ENCODE data around the gene INSYN2A. TPM values are rescaled to one million over a fixed set of nuclear protein-coding genes. Genes with fewer than 3 reads are reported as not detected.

INSYN2A gene
- total and polyA plus RNA-seq, 10 of the 15 experiments (the other 5 are each of a cell fraction or from before 2014, with no cell fraction given): not detected

GRCh38 chr10:127207081-127207480 is 10.7 kb upstream of the INSYN2A start (continued):
- TF ChIP-seq ZNF592 (IDR thresholded peaks at IDR 0.05) (no peak), RFX5 (IDR thresholded peaks at IDR 0.05; ENCODE audit: low read depth, low read length) (no peak)

GRCh38 chr10:127203067-127203466 is 6.7 kb upstream of the INSYN2A start:
- no peak for FAIRE-seq
- RAD21 ChIA-PET (ENCODE audit: unreplicated experiment): no interaction called here
- no peak overlapping the region for H3K4me3 ChIP-seq
- H3K9me3 ChIP-seq (replicated peaks; ENCODE audit: control insufficient read depth, insufficient read depth, low read length): no peaks in the 10 kb centered on the region
- POLR2A ChIA-PET: no interaction called here
- intact Hi-C loops (cut with micrococcal nuclease; ENCODE audit: unreplicated experiment) (no loop called here), in situ Hi-C loops (cut with MboI) (no loop called here)
- SMC1A ChIA-PET (ENCODE audit: uncharacterized antibody, unreplicated experiment): interaction anchor here (0.6 to 1.0 kb wide), 2 partner anchors 9 to 269 kb away, joined by 3 to 4 read pairs; no protein-coding TSS in a partner anchor
- no peak overlapping the region for H3K9ac ChIP-seq (ENCODE audit: control insufficient read depth, insufficient read depth, low read length)
- CTCF ChIA-PET: interaction anchor here (0.7 kb wide), 1 partner anchor 9 kb away, joined by 3 read pairs; no protein-coding TSS in a partner anchor
- 26% methylated on average over 7 of the region's 7 CpGs for WGBS (ENCODE audit: insufficient coverage, insufficient replicate concordance, low lambda C conversion rate, missing lambda C conversion rate)
- H3K4me2 ChIP-seq (ENCODE audit: control insufficient read depth, insufficient read depth): no peak overlapping the region
- H4K20me1 ChIP-seq (ENCODE audit: control insufficient read depth, insufficient read depth): no peaks in the 10 kb centered on the region
- DNase-seq (ENCODE audit: low read depth, low spot score): no peak
- no peak for TF ChIP-seq PAX8 (IDR thresholded peaks at IDR 0.05)
- TF ChIP-seq ZBED1 (IDR thresholded peaks at IDR 0.05; ENCODE audit: borderline replicate concordance): no peak
- TF ChIP-seq BRCA1 (IDR thresholded peaks at IDR 0.05; ENCODE audit: low read depth, low read length): no peak
- no peak for TF ChIP-seq FOS (IDR thresholded peaks at IDR 0.05; ENCODE audit: borderline replicate concordance, extremely low read depth, insufficient read length)
- no peak for TF ChIP-seq SIX5 (IDR thresholded peaks at IDR 0.05; ENCODE audit: low read depth, low read length, severe bottlenecking)
- no peak for TF ChIP-seq NFYA (IDR thresholded peaks at IDR 0.05; ENCODE audit: borderline replicate concordance, low read depth, low read length)
- TF ChIP-seq BCL11A (IDR thresholded peaks at IDR 0.05; ENCODE audit: low read depth, low read length): no peak
- no peak for TF ChIP-seq HSF1 (IDR thresholded peaks at IDR 0.05; ENCODE audit: low read depth, low read length)
- TF ChIP-seq ZNF217 (IDR thresholded peaks at IDR 0.05): no peak
- no peak for TF ChIP-seq CTCF (IDR thresholded peaks at IDR 0.05 in 2 of 3, conservative IDR thresholded peaks at IDR 0.05 in 1 of 3; ENCODE audit: control insufficient read depth in 2 of 3, extremely low read depth in 1 of 3, insufficient read depth in 1 of 3, low read depth in 3 of 3, low read length in 3 of 3)
- no peaks in the 10 kb centered on the region for H3K36me3 ChIP-seq (ENCODE audit: control insufficient read depth in 2 of 2, insufficient read depth in 2 of 2, low read length in 1 of 2)
- H3K79me2 ChIP-seq (ENCODE audit: control insufficient read depth, insufficient read depth, low read length): no peaks in the 10 kb centered on the region
- no peak for ATAC-seq
- no peak overlapping the region for H3K27ac ChIP-seq (ENCODE audit: control insufficient read depth, insufficient read depth)
- no TSS peak for BruUV-seq (replicated peaks)
- H3K27me3 ChIP-seq (replicated peaks in 1 of 2; ENCODE audit: control insufficient read depth in 2 of 2, insufficient read depth in 2 of 2, low read length in 1 of 2): no peaks in the 10 kb centered on the region
- no peaks in the 10 kb centered on the region for H3K4me1 ChIP-seq (ENCODE audit: control insufficient read depth, insufficient read depth, low read length)
- no peak overlapping the region for H2AFZ ChIP-seq (ENCODE audit: control insufficient read depth, low read depth, low read length)

All from GM12878 (cell line).